ENCODE measurements around the gene LRRFIP1.

GRCh38 chr2:237616734-237617586 lies 10.4 kb upstream of the LRRFIP1 start:
- peak; percentile 23 to 71 for TF ChIP-seq POLR2AphosphoS5 (IDR thresholded peaks at IDR 0.05)
- no peak for TF ChIP-seq POLR2A (IDR thresholded peaks at IDR 0.05; ENCODE audit: low read depth)
- no peak for TF ChIP-seq CTCF (IDR thresholded peaks at IDR 0.05)

All from esophagus muscularis mucosa (tissue), 3 donors.